Neural cell (in vitro differentiated cells): Measurements from ENCODE around the gene SLC7A6.

Source experiments
- CTCF ChIP-seq: fragments of 450-650 bp; IDR thresholded peaks from 2 replicates; pipeline ENCODE4 v1.5.1; 2014; ENCODE audit warnings: antibody characterized with exemption, mild to moderate bottlenecking, moderate library complexity; ENCODE audit not compliant: poor library complexity, severe bottlenecking
- EP300 ChIP-seq: fragments of 450-650 bp; conservative IDR thresholded peaks from 2 replicates; pipeline ENCODE4 v1.6.1; 2014; ENCODE audit warnings: antibody characterized with exemption, mild to moderate bottlenecking, moderate library complexity; ENCODE audit not compliant: poor library complexity, severe bottlenecking
- EZH2 ChIP-seq: fragments of 200-600, 300-800 bp; shearing (Covaris generic), sonication (generic); IDR thresholded peaks from 2 replicates; pipeline ENCODE4 v1.6.1; 2014; ENCODE audit warnings: antibody characterized with exemption, low read length, borderline replicate concordance, mild to moderate bottlenecking; ENCODE audit not compliant: insufficient read depth, poor library complexity, severe bottlenecking
- MXI1 ChIP-seq: fragments of 450-650 bp; conservative IDR thresholded peaks from 2 replicates; pipeline ENCODE4 v1.6.1; 2014; ENCODE audit warnings: antibody characterized with exemption, mild to moderate bottlenecking; ENCODE audit not compliant: poor library complexity, severe bottlenecking
- POLR2AphosphoS5 ChIP-seq: IDR thresholded peaks from 2 replicates; pipeline ENCODE4 v1.6.1; 2012
- RAD21 ChIP-seq: fragments of 450-650 bp; conservative IDR thresholded peaks from 2 replicates; pipeline ENCODE4 v1.6.1; 2014; ENCODE audit warnings: antibody characterized with exemption, mild to moderate bottlenecking, moderate library complexity
- REST ChIP-seq: IDR thresholded peaks from 2 replicates; pipeline ENCODE4 v1.6.1; 2012; ENCODE audit warnings: borderline replicate concordance
- TAF1 ChIP-seq: IDR thresholded peaks from 2 replicates; pipeline ENCODE4 v1.6.1; 2012; ENCODE audit warnings: low read depth

- no peak for TF ChIP-seq CTCF
- TF ChIP-seq TAF1: no peak
- TF ChIP-seq EP300: no peak
- TF ChIP-seq POLR2AphosphoS5: no peak
- no peak for TF ChIP-seq REST
- TF ChIP-seq MXI1: no peak
- no peak for TF ChIP-seq EZH2
- TF ChIP-seq RAD21: no peak
These were observed 16.9 kb upstream of the SLC7A6 start for GRCh38 chr16:68247400-68247799.
